K562 (cell line): ENCODE results near the gene CMTM8.

Source experiments
- CTCF ChIP-seq, 3 experiments: IDR thresholded peaks in 2 of 3; conservative IDR thresholded peaks in 1 of 3; 2 replicates each; pipeline ENCODE4 v1.5.1; 2011 to 2012; ENCODE audit warnings: low read length in 3 of 3, mild to moderate bottlenecking in 3 of 3, control low read depth in 2 of 3, improper control_type of control experiment in 1 of 3, inconsistent platforms in 1 of 3, low read depth in 1 of 3, mixed read lengths in 1 of 3, moderate library complexity in 1 of 3; ENCODE audit not compliant: insufficient read depth in 2 of 3
- EZH2 ChIP-seq: IDR thresholded peaks from 2 replicates; pipeline ENCODE4 v1.6.1; 2012; ENCODE audit warnings: low read depth, mild to moderate bottlenecking, inconsistent platforms, low read length, borderline replicate concordance
- ILF3 ChIP-seq: fragments of 450-650 bp; IDR thresholded peaks from 2 replicates; pipeline ENCODE4 v1.6.1; 2018; ENCODE audit warnings: antibody characterized with exemption, mild to moderate bottlenecking, moderate library complexity, borderline replicate concordance
- NFIC ChIP-seq: fragments of 450-650 bp; IDR thresholded peaks from 2 replicates; pipeline ENCODE4 v1.6.1; 2017; ENCODE audit warnings: mild to moderate bottlenecking, inconsistent platforms
- POLR2AphosphoS2 ChIP-seq: IDR thresholded peaks from 2 replicates; pipeline ENCODE4 v1.6.1; 2012; ENCODE audit warnings: low read length, improper control_type of control experiment
- RAD21 ChIP-seq, 2 experiments: fragments of 250-450 bp in 1 of 2; fragments of 450-650 bp in 1 of 2; sonication (Bioruptor Pico) in 1 of 2; formaldehyde crosslinking in 1 of 2; IDR thresholded peaks in 1 of 2; conservative IDR thresholded peaks in 1 of 2; 2 replicates each; pipeline versions ENCODE4 v1.4.0 to v1.8.0; 2020 to 2022; ENCODE audit warnings: mild to moderate bottlenecking in 2 of 2, moderate library complexity in 1 of 2
- USF2 ChIP-seq: sonication (generic); formaldehyde crosslinking; IDR thresholded peaks from 2 replicates; pipeline ENCODE4 v1.5.0; 2020; ENCODE audit warnings: missing genetic modification reagents
- ZFX ChIP-seq: sonication (generic); formaldehyde crosslinking; IDR thresholded peaks from 2 replicates; pipeline ENCODE4 v1.8.0; 2022; ENCODE audit warnings: mild to moderate bottlenecking, missing genetic modification reagents, moderate library complexity
- ZNF609 ChIP-seq: sonication (generic); formaldehyde crosslinking; IDR thresholded peaks from 2 replicates; pipeline ENCODE4 v1.8.1; 2023; ENCODE audit warnings: missing genetic modification reagents, mild to moderate bottlenecking, borderline replicate concordance
- TF ChIP-seq, protein P1 (sequence below), 2 experiments: fragments of 450-650 bp; formaldehyde crosslinking in 1 of 2; IDR thresholded peaks; 2 replicates each; pipeline versions ENCODE4 v1.4.0 to v1.6.1; 2014 to 2020; ENCODE audit warnings: mild to moderate bottlenecking in 2 of 2, borderline replicate concordance in 1 of 2, low read depth in 1 of 2
- TF ChIP-seq, protein P2 (sequence below): fragments of 450-650 bp; IDR thresholded peaks from 2 replicates; pipeline ENCODE4 v1.6.1; 2016

DNA sequence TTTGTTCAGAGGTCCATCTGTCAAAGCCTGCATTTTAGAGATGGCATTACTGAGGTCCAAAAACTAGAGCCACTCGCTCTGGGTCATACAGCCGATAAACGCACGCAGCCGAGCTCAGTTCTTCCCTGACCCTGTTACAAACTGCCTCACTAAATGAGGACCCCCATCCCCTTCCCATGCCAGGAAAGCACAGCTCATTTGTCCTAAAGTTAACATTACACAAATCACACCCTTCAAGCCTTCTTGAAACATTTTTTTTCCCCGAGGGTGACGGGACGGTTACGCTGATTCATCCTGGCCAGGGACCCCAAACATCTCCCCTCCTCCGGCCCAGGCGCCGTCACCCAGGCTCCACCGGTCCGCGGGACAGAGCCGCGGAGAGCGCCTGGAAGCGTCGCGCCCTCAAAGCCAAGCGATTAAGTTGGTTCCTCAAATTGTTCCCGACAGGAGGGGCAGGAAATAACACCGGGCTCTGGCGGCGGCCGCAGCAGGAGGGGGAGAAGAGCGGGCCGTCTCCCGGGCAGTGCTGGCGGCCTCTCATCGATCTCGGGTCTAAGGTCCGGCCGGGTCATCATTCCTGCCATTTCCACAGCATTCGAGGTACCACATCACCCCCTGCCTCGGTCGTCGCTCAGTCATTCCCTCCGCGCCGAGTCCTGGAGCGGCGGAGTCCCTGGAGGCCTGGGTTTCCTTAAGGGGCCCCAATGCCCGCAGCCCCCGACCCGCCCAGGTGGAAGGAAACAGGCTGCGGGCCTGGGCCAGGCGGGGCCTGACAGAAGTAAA is 619 bp upstream of the CMTM8 start:
- TF ChIP-seq USF2 (CRISPR knock-in tag) (no peak), POLR2AphosphoS2 (no peak), ZFX (no peak), RAD21 (CRISPR knock-in tag; conservative IDR thresholded peaks at IDR 0.05 in 1 of 2, IDR thresholded peaks at IDR 0.05 in 1 of 2) (no peak), EZH2 (no peak), NFIC (no peak), CTCF (IDR thresholded peaks at IDR 0.05 in 2 of 3, conservative IDR thresholded peaks at IDR 0.05 in 1 of 3; ENCODE audit: insufficient read depth in 2 of 3, low read depth in 1 of 3, low read length in 3 of 3) (no peak), ZNF609 (CRISPR knock-in tag) (no peak), ILF3 (no peak)
- TF ChIP-seq, protein P1, sequence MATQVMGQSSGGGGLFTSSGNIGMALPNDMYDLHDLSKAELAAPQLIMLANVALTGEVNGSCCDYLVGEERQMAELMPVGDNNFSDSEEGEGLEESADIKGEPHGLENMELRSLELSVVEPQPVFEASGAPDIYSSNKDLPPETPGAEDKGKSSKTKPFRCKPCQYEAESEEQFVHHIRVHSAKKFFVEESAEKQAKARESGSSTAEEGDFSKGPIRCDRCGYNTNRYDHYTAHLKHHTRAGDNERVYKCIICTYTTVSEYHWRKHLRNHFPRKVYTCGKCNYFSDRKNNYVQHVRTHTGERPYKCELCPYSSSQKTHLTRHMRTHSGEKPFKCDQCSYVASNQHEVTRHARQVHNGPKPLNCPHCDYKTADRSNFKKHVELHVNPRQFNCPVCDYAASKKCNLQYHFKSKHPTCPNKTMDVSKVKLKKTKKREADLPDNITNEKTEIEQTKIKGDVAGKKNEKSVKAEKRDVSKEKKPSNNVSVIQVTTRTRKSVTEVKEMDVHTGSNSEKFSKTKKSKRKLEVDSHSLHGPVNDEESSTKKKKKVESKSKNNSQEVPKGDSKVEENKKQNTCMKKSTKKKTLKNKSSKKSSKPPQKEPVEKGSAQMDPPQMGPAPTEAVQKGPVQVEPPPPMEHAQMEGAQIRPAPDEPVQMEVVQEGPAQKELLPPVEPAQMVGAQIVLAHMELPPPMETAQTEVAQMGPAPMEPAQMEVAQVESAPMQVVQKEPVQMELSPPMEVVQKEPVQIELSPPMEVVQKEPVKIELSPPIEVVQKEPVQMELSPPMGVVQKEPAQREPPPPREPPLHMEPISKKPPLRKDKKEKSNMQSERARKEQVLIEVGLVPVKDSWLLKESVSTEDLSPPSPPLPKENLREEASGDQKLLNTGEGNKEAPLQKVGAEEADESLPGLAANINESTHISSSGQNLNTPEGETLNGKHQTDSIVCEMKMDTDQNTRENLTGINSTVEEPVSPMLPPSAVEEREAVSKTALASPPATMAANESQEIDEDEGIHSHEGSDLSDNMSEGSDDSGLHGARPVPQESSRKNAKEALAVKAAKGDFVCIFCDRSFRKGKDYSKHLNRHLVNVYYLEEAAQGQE (IDR thresholded peaks at IDR 0.05; ENCODE audit: borderline replicate concordance) = no peak
- TF ChIP-seq, protein P1 (CRISPR knock-in tag; IDR thresholded peaks at IDR 0.05; ENCODE audit: low read depth) = no peak
- TF ChIP-seq, protein P2, sequence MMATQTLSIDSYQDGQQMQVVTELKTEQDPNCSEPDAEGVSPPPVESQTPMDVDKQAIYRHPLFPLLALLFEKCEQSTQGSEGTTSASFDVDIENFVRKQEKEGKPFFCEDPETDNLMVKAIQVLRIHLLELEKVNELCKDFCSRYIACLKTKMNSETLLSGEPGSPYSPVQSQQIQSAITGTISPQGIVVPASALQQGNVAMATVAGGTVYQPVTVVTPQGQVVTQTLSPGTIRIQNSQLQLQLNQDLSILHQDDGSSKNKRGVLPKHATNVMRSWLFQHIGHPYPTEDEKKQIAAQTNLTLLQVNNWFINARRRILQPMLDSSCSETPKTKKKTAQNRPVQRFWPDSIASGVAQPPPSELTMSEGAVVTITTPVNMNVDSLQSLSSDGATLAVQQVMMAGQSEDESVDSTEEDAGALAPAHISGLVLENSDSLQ = no peak
